HCT116 (cell line): Measurements from ENCODE around the gene STRN3.

ENCODE experiments used
- EGR1 ChIP-seq: IDR thresholded peaks from 2 replicates; pipeline ENCODE4 v1.6.1; 2012; ENCODE audit warnings: low read depth
- POLR2A ChIP-seq: IDR thresholded peaks from 2 replicates; pipeline ENCODE4 v1.7.0; 2011; ENCODE audit warnings: borderline replicate concordance; ENCODE audit not compliant: insufficient read depth, insufficient read length; ENCODE audit errors: extremely low read depth
- POLR2AphosphoS5 ChIP-seq: IDR thresholded peaks from 2 replicates; pipeline ENCODE4 v1.6.1; 2011; ENCODE audit warnings: mild to moderate bottlenecking, low read depth, low read length, moderate library complexity
- SIN3A ChIP-seq: IDR thresholded peaks from 2 replicates; pipeline ENCODE4 v1.6.1; 2012; ENCODE audit warnings: low read depth
- TF ChIP-seq, protein P1 (sequence below), 3 experiments: fragments of 200-600 bp in 1 of 3; sonication (generic) in 1 of 3; IDR thresholded peaks in 2 of 3; conservative IDR thresholded peaks in 1 of 3; 2 replicates each; pipeline ENCODE4 v1.5.1; 2012 to 2017; ENCODE audit warnings: low read depth in 2 of 3, low read length in 2 of 3, antibody characterized with exemption in 1 of 3, borderline replicate concordance in 1 of 3, control low read depth in 1 of 3, mild to moderate bottlenecking in 1 of 3, mixed read lengths in 1 of 3, mixed run types in 1 of 3, moderate library complexity in 1 of 3; ENCODE audit not compliant: insufficient read depth in 1 of 3
- TF ChIP-seq, protein P2 (sequence below): IDR thresholded peaks from 2 replicates; pipeline ENCODE4 v1.6.1; 2012

DNA sequence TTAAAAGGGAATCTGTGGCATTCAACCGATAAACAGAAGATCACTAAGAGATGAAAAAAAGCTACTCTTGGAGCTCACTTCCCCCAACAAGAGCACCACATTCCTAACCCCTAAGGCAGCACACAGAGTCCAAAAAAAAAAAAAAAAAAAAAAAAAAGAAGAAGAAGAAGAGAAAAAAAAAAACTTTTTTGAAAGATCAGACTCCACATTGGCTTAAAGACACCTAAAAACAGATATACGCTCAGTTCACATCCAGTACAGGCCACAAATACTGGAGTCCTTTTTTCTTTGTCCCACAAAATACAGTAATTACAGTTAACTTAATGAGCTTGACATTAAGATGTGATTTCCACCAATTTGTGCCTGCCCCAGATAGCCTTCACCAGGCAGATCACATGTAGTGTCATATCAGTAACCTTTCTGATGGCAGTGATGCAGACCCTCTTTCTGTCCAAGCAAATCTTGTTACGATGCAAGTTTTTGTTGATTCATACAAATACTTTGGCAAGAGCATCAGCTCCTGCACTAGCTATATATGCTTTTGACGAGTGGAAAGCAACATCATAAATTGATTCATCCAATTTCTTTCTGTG lies 131.2 kb downstream of the STRN3 start:
- TF ChIP-seq, protein P1, sequence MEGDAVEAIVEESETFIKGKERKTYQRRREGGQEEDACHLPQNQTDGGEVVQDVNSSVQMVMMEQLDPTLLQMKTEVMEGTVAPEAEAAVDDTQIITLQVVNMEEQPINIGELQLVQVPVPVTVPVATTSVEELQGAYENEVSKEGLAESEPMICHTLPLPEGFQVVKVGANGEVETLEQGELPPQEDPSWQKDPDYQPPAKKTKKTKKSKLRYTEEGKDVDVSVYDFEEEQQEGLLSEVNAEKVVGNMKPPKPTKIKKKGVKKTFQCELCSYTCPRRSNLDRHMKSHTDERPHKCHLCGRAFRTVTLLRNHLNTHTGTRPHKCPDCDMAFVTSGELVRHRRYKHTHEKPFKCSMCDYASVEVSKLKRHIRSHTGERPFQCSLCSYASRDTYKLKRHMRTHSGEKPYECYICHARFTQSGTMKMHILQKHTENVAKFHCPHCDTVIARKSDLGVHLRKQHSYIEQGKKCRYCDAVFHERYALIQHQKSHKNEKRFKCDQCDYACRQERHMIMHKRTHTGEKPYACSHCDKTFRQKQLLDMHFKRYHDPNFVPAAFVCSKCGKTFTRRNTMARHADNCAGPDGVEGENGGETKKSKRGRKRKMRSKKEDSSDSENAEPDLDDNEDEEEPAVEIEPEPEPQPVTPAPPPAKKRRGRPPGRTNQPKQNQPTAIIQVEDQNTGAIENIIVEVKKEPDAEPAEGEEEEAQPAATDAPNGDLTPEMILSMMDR (IDR thresholded peaks at IDR 0.05 in 2 of 3, conservative IDR thresholded peaks at IDR 0.05 in 1 of 3; ENCODE audit: borderline replicate concordance in 1 of 3, insufficient read depth in 1 of 3, low read depth in 2 of 3, low read length in 2 of 3), result no peak
- TF ChIP-seq, protein P2, sequence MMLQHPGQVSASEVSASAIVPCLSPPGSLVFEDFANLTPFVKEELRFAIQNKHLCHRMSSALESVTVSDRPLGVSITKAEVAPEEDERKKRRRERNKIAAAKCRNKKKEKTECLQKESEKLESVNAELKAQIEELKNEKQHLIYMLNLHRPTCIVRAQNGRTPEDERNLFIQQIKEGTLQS, result no peak
- no peak for TF ChIP-seq EGR1
- no peak for TF ChIP-seq POLR2A
- TF ChIP-seq POLR2AphosphoS5, result no peak
- TF ChIP-seq SIN3A, result no peak
